Tibial artery (tissue), 4 donors: ENCODE measurements around the gene RNGTT.
"Not testable (repeated sequence)": the region's sequence is repeated elsewhere in the genome, so short reads cannot be mapped to it uniquely, and the experiment has no call there.

ENCODE experiments used
- DNase-seq, 2 donors: peaks; one replicate each; pipeline ENCODE4 v3.0.0-alpha.2; 2019
- H3K27ac ChIP-seq, 2 donors: fragments of 200-600 bp; sonication (generic) in 1 of 2; 1 replicate in 1 of 2; 2 replicates in 1 of 2; pipeline ENCODE4 v1.5.1; 2018 to 2019; ENCODE audit warnings: mild to moderate bottlenecking in 1 of 2
- H3K27me3 ChIP-seq, 2 donors: fragments of 200-600 bp; sonication (generic) in 1 of 2; one replicate each; pipeline versions ENCODE4 v1.5.1 to v1.6.0; 2016 to 2019
- H3K36me3 ChIP-seq, 3 donors: fragments of 200-600 bp; sonication (generic) in 2 of 3; one replicate each; pipeline ENCODE4 v1.5.1; 2016 to 2019; ENCODE audit warnings: mild to moderate bottlenecking in 2 of 3
- H3K4me1 ChIP-seq, 4 donors: fragments of 200-600 bp; sonication (generic) in 2 of 4; 1 replicate in 3 of 4; 2 replicates in 1 of 4; pipeline ENCODE4 v1.5.1; 2016 to 2019
- H3K4me3 ChIP-seq, 2 donors: fragments of 200-600 bp; sonication (generic) in 1 of 2; 1 replicate in 1 of 2; 2 replicates in 1 of 2; pipeline ENCODE4 v1.5.1; 2018 to 2019; ENCODE audit warnings: mild to moderate bottlenecking in 2 of 2
- H3K9me3 ChIP-seq, 3 donors: fragments of 200-600 bp; sonication (generic) in 1 of 3; one replicate each; pipeline ENCODE4 v1.5.1; 2016 to 2019
- CTCF ChIP-seq, 2 experiments: fragments of 200-600 bp in 1 of 2; fragments of 450-650 bp in 1 of 2; IDR thresholded peaks; one replicate each; pipeline ENCODE4 v1.5.1; 2017 to 2019; ENCODE audit warnings: antibody characterized with exemption in 2 of 2, mild to moderate bottlenecking in 1 of 2, moderate library complexity in 1 of 2
- intact Hi-C: fragments of 100-400 bp; cut with DNase I; formaldehyde crosslinking; loops from one replicate; pipeline ENCODE4 v1.15.0; 2023; ENCODE audit warnings: low total_unique reads

Gene RNGTT

DNA sequence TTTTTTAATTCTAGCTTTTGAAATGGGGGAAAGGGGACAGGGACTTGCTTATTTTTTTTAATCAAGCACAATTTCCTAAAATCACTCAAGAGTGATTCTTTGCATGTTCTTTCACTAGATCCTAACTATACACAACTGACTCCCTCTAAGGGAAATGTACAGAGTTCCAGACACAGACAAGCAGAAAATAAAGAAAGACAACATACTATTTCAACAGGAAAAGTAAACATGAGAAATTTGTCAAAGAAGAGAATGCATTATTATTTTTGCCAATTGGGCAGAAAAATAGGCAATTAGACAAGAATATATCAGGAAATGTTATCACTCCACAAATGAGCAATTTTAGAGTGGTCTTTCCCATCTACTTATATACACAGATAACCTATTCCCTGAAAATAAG is 128.2 kb downstream of the RNGTT start:
- no peak for TF ChIP-seq CTCF (IDR thresholded peaks at IDR 0.05)
- Histone ChIP-seq H3K4me1 (peaks cover 0 to 11% (median 2%) of the 10 kb centered on the region in 4 donors), H3K27ac (no peak overlapping the region), H3K4me3 (no peak overlapping the region), H3K27me3 (no peaks in the 10 kb centered on the region), H3K36me3 (no peaks in the 10 kb centered on the region), H3K9me3 (no peaks in the 10 kb centered on the region)
- intact Hi-C loops: no loop called here
- no peak for DNase-seq

DNA sequence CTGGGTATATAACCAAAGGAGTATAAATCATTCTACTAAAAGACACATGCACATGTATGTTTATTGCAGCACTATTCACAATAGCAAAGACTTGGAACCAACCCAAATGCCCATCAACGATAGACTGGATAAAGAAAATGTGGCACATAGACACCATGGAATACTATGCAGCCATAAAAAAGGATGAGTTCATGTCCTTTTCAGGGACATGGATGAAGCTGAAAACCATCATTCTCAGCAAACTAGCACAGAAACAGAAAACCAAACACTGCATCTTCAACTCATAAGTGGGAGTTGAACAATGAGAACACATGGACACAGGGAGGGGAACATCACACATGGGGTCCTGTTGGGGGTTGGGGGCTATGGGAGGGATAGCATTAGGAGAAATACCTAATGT is 130.3 kb downstream of the RNGTT start:
- H3K36me3 ChIP-seq, H3K4me1 ChIP-seq, H3K4me3 ChIP-seq, H3K9me3 ChIP-seq, H3K27me3 ChIP-seq, H3K27ac ChIP-seq, DNase-seq, intact Hi-C loops: not testable (repeated sequence)

DNA sequence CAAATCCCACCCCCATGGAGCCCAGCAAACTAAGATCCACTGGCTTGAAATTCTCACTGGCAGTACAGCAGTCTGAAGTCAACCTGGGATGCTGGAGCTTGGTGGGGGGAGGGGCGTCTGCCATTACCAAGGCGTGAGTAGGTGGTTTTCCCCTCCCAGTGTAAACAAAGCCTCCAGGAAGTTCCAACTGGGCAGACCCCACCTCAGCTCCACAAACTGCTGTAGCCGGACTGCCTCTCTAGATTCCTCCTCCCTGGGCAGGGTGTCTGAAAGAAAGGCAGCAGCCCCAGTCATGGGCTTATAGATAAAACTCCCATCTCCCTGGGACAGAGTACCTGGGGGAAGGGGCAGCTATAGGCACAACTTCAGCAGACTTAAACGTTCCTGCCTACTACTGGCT is 135.8 kb downstream of the RNGTT start:
- H3K4me1 ChIP-seq, H3K4me3 ChIP-seq, H3K27ac ChIP-seq, H3K9me3 ChIP-seq, intact Hi-C loops, H3K27me3 ChIP-seq, DNase-seq, H3K36me3 ChIP-seq: not testable (repeated sequence)

- Histone ChIP-seq H3K27ac (no peak overlapping the region), H3K4me3 (no peak overlapping the region), H3K36me3 (no peaks in the 10 kb centered on the region), H3K9me3 (no peaks in the 10 kb centered on the region), H3K4me1 (no peaks in the 10 kb centered on the region), H3K27me3 (no peaks in the 10 kb centered on the region)
- DNase-seq: no peak
- no peak for TF ChIP-seq CTCF (IDR thresholded peaks at IDR 0.05)
- intact Hi-C loops: no loop called here
Observed at GRCh38 chr6:88825856-88826255, 137.6 kb downstream of the RNGTT start.

GRCh38 chr6:88823998-88824397 is 139.4 kb downstream of the RNGTT start:
- no peak for TF ChIP-seq CTCF (IDR thresholded peaks at IDR 0.05)
- H3K36me3 ChIP-seq: no peaks in the 10 kb centered on the region
- DNase-seq: no peak
- no peak overlapping the region for H3K27ac ChIP-seq
- no peaks in the 10 kb centered on the region for H3K27me3 ChIP-seq
- H3K4me1 ChIP-seq: no peaks in the 10 kb centered on the region
- no peaks in the 10 kb centered on the region for H3K9me3 ChIP-seq
- H3K4me3 ChIP-seq: no peak overlapping the region
- intact Hi-C loops: no loop called here

GRCh38 chr6:88815491-88815890 is 147.9 kb downstream of the RNGTT start:
- no peak for DNase-seq
- intact Hi-C loops: no loop called here
- no peak for TF ChIP-seq CTCF (IDR thresholded peaks at IDR 0.05)
- no peaks in the 10 kb centered on the region for H3K4me1 ChIP-seq
- H3K9me3 ChIP-seq: no peaks in the 10 kb centered on the region
- no peaks in the 10 kb centered on the region for H3K27me3 ChIP-seq
- H3K27ac ChIP-seq: no peak overlapping the region
- H3K4me3 ChIP-seq: no peak overlapping the region
- no peaks in the 10 kb centered on the region for H3K36me3 ChIP-seq

DNA sequence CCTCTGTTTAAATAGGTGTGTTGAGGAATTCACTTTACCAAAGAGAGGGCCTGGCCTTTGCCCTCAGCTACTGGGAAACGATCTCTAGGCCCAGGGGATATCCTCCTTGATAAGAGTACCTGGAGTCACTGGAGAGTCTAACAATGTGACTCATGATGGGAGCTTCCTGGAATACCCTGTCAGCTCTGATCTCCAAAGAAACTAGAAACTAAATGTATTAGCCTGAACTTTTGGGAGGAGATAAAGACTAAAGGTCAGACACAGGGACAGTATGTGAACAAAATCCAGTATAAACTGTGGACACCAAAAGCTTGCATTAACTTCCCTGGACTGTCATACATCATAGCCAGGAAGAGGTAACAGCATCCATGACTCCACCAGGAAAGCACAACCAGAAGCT is 148.5 kb downstream of the RNGTT start:
- no peak for TF ChIP-seq CTCF (IDR thresholded peaks at IDR 0.05)
- H3K4me1 ChIP-seq: no peaks in the 10 kb centered on the region
- no peaks in the 10 kb centered on the region for H3K9me3 ChIP-seq
- H3K27ac ChIP-seq: no peak overlapping the region
- H3K36me3 ChIP-seq: no peaks in the 10 kb centered on the region
- intact Hi-C loops: no loop called here
- H3K27me3 ChIP-seq: no peaks in the 10 kb centered on the region
- no peak for DNase-seq
- H3K4me3 ChIP-seq: no peak overlapping the region
